GM23248 (cell line): Measurements from ENCODE around the gene ERGIC1. TPM values are rescaled to one million over a fixed set of nuclear protein-coding genes. Genes with fewer than 3 reads are reported as not detected.
A peak's percentile ranks its signal among the peaks of the same experiment; 100 is the strongest.

Source experiments
- DNase-seq: peaks from one replicate; pipeline ENCODE4 v3.0.0-alpha.2; 2015
- H2AFZ ChIP-seq: fragments of 200-600 bp; sonication (generic); 2 replicates; pipeline ENCODE4 v1.6.1; 2016; ENCODE audit warnings: antibody characterized with exemption
- H3F3A ChIP-seq: fragments of 200-600 bp; sonication (generic); 2 replicates; pipeline ENCODE4 v1.6.1; 2016; ENCODE audit warnings: mild to moderate bottlenecking, antibody characterized with exemption, mixed run types; ENCODE audit not compliant: insufficient read depth
- H3K27ac ChIP-seq: fragments of 200-600 bp; sonication (generic); 2 replicates; pipeline ENCODE4 v1.5.1; 2016; ENCODE audit warnings: mild to moderate bottlenecking
- H3K27me3 ChIP-seq: fragments of 200-600 bp; sonication (generic); replicated peaks from 2 replicates; pipeline ENCODE4 v1.6.1; 2016; ENCODE audit warnings: mild to moderate bottlenecking; ENCODE audit not compliant: insufficient read depth
- H3K36me3 ChIP-seq: fragments of 200-600 bp; sonication (generic); 2 replicates; pipeline ENCODE4 v1.6.1; 2016; ENCODE audit warnings: low read depth, mild to moderate bottlenecking
- H3K4me1 ChIP-seq: fragments of 200-600 bp; sonication (generic); 2 replicates; pipeline ENCODE4 v1.6.1; 2016; ENCODE audit warnings: mild to moderate bottlenecking; ENCODE audit not compliant: insufficient read depth
- H3K4me2 ChIP-seq: fragments of 200-600 bp; sonication (generic); one replicate; pipeline ENCODE4 v1.6.1; 2016; ENCODE audit warnings: mild to moderate bottlenecking; ENCODE audit not compliant: unreplicated experiment
- H3K4me3 ChIP-seq: fragments of 200-600 bp; sonication (generic); 2 replicates; pipeline ENCODE4 v1.5.1; 2016; ENCODE audit warnings: mild to moderate bottlenecking
- H3K79me2 ChIP-seq: fragments of 200-600 bp; sonication (generic); 2 replicates; pipeline ENCODE4 v1.6.1; 2016; ENCODE audit warnings: mild to moderate bottlenecking; ENCODE audit not compliant: insufficient read depth
- H3K9ac ChIP-seq: fragments of 200-600 bp; sonication (generic); 2 replicates; pipeline ENCODE4 v1.6.1; 2016; ENCODE audit warnings: mild to moderate bottlenecking
- H3K9me2 ChIP-seq: fragments of 200-600 bp; sonication (generic); 2 replicates; pipeline ENCODE4 v1.6.1; 2016; ENCODE audit warnings: mixed run types, mild to moderate bottlenecking, moderate library complexity; ENCODE audit not compliant: insufficient read depth
- H3K9me3 ChIP-seq: fragments of 200-600 bp; sonication (generic); one replicate; pipeline ENCODE4 v1.6.1; 2017; ENCODE audit warnings: low read depth
- H4K20me1 ChIP-seq: fragments of 200-600 bp; sonication (generic); 2 replicates; pipeline ENCODE4 v1.6.0; 2016; ENCODE audit not compliant: insufficient read depth
- EZH2 ChIP-seq: fragments of 200-600 bp; sonication (generic); IDR thresholded peaks from 2 replicates; pipeline ENCODE4 v1.6.1; 2018; ENCODE audit warnings: antibody characterized with exemption, mild to moderate bottlenecking; ENCODE audit not compliant: insufficient read depth, poor library complexity, severe bottlenecking
- EZH2phosphoT487 ChIP-seq: fragments of 200-600 bp; sonication (generic); IDR thresholded peaks from 2 replicates; pipeline ENCODE4 v1.6.1; 2018; ENCODE audit warnings: antibody characterized with exemption, moderate library complexity, mild to moderate bottlenecking, low read depth; ENCODE audit not compliant: insufficient read depth
- WGBS, 2 experiments: methylation state at CpG; one replicate each; pipeline ENCODE4 v1.1.6; 2015 to 2017; ENCODE audit warnings: low lambda C conversion rate in 2 of 2, low coverage in 1 of 2; ENCODE audit errors: missing lambda C conversion rate in 2 of 2; 5-methylcytosine and 5-hydroxymethylcytosine counted together
- in situ Hi-C: fragments of 300-500 bp; cut with MboI; formaldehyde crosslinking; loops from 2 replicates; pipeline ENCODE4 v1.15.0; 2020
- polyA plus RNA-seq: library from polyadenylated mRNA; unstranded; fragments of >200 nt; fragmentation: Nextera tagmentation; extraction: Ambion mirVana; gene quantifications from 2 replicates; pipeline ENCODE4 v1.2.1, GENCODE V29; 2016
- total RNA-seq: library from RNA; depleted of rRNA; stranded (reverse); fragments of >200 nt; shearing (Covaris generic); gene quantifications from 2 replicates; pipeline ENCODE4 v1.2.3, GENCODE V29; 2014

The ERGIC1 gene
- total and polyA plus RNA-seq, 2 experiments from 2014 or later = 66.4 to 235 TPM

GRCh38 chr5:172820046-172820767 lies 13.8 kb upstream of the ERGIC1 start:
- WGBS, 2 experiments = 62 to 67% methylated on average over 14 to 16 of the region's 16 CpGs
- H3K9ac ChIP-seq = no peak overlapping the region

GRCh38 chr5:172821340-172821985 lies 12.6 kb upstream of the ERGIC1 start:
- Histone ChIP-seq H3K9ac (no peak overlapping the region), H3K4me2 (no peak overlapping the region), H3F3A (peaks cover 16% of the 10 kb centered on the region), H3K27me3 (no peaks in the 10 kb centered on the region), H3K27ac (peak overlapping the region; percentile 33), H3K79me2 (no peaks in the 10 kb centered on the region), H3K36me3 (no peaks in the 10 kb centered on the region), H2AFZ (no peak overlapping the region), H3K9me3 (no peaks in the 10 kb centered on the region), H4K20me1 (no peaks in the 10 kb centered on the region), H3K4me3 (no peak overlapping the region), H3K4me1 (peaks cover 26% of the 10 kb centered on the region), H3K9me2 (no peaks in the 10 kb centered on the region)
- WGBS, 2 experiments = 47% methylated on average over 6 of the region's 6 CpGs
- in situ Hi-C loops = no loop called here
- no peak for TF ChIP-seq EZH2phosphoT487
- no peak for TF ChIP-seq EZH2
- peak; percentile 72 for DNase-seq

More at GRCh38 chr5:172820046-172820767, 13.8 kb upstream of the ERGIC1 start:
- no peak overlapping the region for H3K27ac ChIP-seq
- in situ Hi-C loops = no loop called here
- H3K9me3 ChIP-seq = no peaks in the 10 kb centered on the region
- peak; percentile 53 for DNase-seq
- no peak overlapping the region for H3K4me3 ChIP-seq
- no peak overlapping the region for H2AFZ ChIP-seq
- H3K79me2 ChIP-seq = no peaks in the 10 kb centered on the region
- peaks cover 29% of the 10 kb centered on the region for H3K4me1 ChIP-seq
- no peak overlapping the region for H3K4me2 ChIP-seq
- H3F3A ChIP-seq = peaks cover 26% of the 10 kb centered on the region
- H3K9me2 ChIP-seq = no peaks in the 10 kb centered on the region
- H4K20me1 ChIP-seq = no peaks in the 10 kb centered on the region
- no peaks in the 10 kb centered on the region for H3K27me3 ChIP-seq
- no peak for TF ChIP-seq EZH2
- TF ChIP-seq EZH2phosphoT487 = no peak
- no peaks in the 10 kb centered on the region for H3K36me3 ChIP-seq

- no peak overlapping the region for H2AFZ ChIP-seq
- WGBS, 2 experiments = 71% methylated on average over 6 of the region's 6 CpGs
- in situ Hi-C loops = no loop called here
- H3K27ac ChIP-seq = no peak overlapping the region
- no peaks in the 10 kb centered on the region for H3K9me3 ChIP-seq
- H3K4me1 ChIP-seq = peaks cover 25% of the 10 kb centered on the region; the same call in 1 of the 2 replicates
- peaks cover 12% of the 10 kb centered on the region; the same call in 1 of the 2 replicates for H3F3A ChIP-seq
- no peaks in the 10 kb centered on the region for H3K79me2 ChIP-seq
- no peaks in the 10 kb centered on the region for H3K36me3 ChIP-seq
- H3K4me2 ChIP-seq = no peak overlapping the region
- no peak for DNase-seq
- H3K27me3 ChIP-seq = no peaks in the 10 kb centered on the region
- H3K9me2 ChIP-seq = no peaks in the 10 kb centered on the region
- H4K20me1 ChIP-seq = no peaks in the 10 kb centered on the region
- H3K4me3 ChIP-seq = no peak overlapping the region
- TF ChIP-seq EZH2 (no peak), EZH2phosphoT487 (no peak)
- H3K9ac ChIP-seq = no peak overlapping the region
These were observed 10.2 kb upstream of the ERGIC1 start for GRCh38 chr5:172823840-172824362.

- Histone ChIP-seq H3K36me3 (no peaks in the 10 kb centered on the region), H3K9me3 (no peaks in the 10 kb centered on the region), H3K27me3 (no peaks in the 10 kb centered on the region), H3K4me3 (no peak overlapping the region), H3K79me2 (no peaks in the 10 kb centered on the region), H2AFZ (no peak overlapping the region), H3K9ac (no peak overlapping the region), H3K27ac (no peak overlapping the region), H3K4me1 (peaks cover 23% of the 10 kb centered on the region), H3K9me2 (no peaks in the 10 kb centered on the region), H4K20me1 (no peaks in the 10 kb centered on the region), H3K4me2 (no peak overlapping the region), H3F3A (peaks cover 19% of the 10 kb centered on the region)
- in situ Hi-C loops = no loop called here
- WGBS, 2 experiments = 63 to 65% methylated on average over 2 of the region's 2 CpGs
- TF ChIP-seq EZH2 (no peak), EZH2phosphoT487 (no peak)
- DNase-seq = no peak
These were observed 8.3 kb upstream of the ERGIC1 start for GRCh38 chr5:172825610-172826204.
